CD4-positive, alpha-beta T cell treated with Interleukin-6 for 4 hours (primary cell): Measurements from ENCODE around the gene ASIC2.

ENCODE experiments used
- DNase-seq: peaks from one replicate; pipeline ENCODE4 v3.0.0-alpha.2; 2020; ENCODE audit warnings: mixed read lengths

ASIC2 gene

DNA sequence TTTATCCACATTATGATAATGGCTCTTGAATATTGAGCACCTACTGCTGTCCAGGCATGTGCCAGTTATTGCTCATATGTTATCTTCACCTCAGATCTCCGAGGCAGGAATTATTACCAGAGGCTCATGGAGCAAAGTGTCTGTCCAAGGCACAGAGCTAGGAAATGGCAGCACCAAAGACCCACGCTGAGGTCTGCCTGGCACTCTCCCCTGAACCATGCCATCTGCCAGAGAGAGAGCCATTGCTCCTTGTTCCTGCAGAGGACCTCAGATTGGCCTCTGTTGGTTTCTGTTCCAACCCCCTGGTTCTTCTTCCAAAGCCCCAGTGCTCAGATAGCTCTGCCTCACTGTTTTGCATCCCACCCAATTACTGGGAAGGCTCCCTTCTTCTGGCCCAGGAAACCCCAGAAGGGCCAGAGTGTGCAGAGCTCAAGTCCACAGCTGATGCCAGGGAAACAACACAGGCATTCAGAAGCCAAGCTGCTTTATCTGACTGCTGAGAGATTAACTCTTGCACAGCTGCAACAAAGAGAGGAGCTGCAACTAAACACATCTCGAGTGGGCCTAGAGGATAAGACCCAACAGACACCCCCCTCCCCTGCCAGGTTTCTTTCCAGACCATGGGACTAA lies 5.9 kb downstream of the ASIC2 start:
- no peak for DNase-seq

DNA sequence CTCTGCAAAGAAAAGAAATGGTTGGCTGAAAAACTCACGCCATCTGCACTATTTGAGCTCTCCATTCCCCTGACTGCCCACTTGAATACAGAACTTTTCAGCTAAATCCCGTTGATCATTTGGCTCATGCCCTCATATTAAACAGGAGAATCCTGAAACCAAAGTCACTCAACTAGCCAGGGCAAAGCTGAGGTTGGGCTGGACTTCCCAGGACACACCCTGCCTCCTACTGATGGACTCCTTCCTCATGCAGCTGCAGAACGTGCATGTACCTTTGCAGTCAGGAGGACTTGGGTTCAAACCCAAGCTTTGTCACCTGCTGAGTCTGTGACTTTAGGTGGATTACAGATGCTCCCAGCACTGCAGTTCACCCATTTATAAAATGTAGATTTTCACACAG lies 7.7 kb downstream of the ASIC2 start:
- DNase-seq: no peak

GRCh38 chr17:33284022-33284421 lies 9.1 kb downstream of the ASIC2 start:
- no peak for DNase-seq

DNA sequence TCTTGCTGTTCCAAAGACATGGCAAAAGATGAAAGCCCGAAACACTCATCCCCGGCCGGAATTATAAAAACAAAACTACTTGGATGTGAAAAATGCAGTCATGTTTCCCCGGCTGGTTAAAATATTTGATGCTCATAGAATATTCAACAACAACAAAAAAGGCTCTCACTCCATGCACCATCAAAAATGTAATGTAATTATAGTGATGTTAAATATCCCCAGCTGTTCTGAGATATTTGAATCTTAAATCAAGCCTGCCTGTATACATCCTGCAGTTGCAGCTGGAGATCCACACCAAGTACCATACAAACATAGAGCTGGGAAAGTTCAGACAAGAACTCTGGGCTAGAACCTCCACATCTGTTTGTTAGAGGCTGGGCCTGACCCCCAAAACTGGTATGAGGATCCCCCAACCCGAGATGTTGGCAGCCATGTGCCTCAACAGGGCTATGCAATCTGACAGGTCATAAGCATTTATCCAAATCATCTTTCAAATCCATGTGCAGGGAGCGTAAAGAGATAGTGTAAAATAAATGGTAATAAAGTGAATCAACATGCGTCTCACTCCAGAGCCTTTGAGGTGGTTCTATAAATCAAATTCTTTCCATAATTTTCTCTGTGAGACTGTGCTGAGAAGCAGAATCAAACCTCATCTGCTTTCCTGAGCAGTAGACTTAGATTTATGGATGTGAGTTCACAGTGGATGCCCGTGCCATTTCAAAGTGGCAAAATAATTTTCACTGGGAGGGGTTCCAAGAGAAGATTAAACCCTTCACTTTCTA lies 12.7 kb downstream of the ASIC2 start:
- no peak for DNase-seq

DNA sequence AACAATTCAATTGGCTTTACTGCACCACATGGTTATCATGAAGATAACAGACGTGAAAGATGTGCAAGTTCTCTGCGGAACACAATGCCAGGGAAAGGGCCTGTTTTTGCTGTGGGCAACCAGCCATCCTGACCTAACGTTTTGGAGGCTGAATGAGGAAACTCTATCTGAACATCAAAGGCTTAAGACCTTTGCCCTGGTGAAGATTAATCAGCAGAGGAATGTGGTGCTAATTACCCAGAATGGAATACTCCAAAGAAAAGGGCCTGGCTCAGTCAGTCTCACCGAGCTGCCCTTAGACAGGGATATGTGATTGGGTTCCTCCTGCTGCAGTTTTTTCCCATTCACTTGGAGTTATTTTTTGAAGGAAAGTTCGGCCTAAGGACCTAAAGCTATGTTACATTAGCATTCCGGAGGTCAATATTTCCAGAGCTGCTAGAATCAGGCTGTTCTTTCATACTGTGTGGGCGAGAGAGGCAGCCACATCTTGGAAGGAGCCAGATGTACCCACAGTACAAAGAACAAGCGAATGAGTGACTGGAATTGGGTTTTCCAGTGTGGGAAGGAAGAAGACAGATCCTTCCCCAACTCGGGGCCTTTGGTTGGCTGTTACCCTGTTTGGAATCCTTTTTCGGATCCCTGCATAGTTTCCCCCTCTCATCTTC lies 15.5 kb downstream of the ASIC2 start:
- no peak for DNase-seq

DNA sequence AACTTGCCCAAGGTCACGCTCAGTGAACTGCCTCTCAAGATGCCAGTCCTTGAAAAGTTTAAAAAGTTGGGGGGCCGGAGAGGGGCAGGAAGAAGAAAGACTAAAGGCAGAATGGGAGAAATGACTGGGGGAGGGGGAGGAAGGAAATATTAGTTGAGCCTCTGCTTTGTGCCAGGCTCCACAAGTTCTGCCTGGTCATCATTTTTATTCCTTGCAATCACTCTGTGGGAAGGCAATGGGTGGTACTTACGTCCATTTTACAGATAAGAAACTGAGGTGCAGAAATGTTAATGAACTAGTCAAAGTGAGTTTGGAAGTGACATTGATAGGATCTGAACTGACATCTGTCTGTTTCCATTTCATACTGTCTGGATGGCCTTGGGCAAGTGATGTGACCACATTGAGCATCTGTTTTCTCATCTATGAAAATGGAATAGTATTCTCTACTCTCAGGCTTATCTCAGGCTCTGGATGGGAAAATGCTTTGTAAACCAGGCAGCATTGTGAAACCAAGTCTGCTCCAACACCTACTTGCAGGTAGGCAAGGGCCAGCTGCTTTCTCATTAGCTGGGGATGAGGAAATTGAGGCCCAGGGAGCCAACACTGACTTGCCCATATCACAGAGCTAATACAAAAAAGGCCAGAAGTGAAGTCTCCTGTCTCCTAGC lies 19.2 kb downstream of the ASIC2 start:
- DNase-seq: no peak

GRCh38 chr17:33273271-33273670 lies 19.8 kb downstream of the ASIC2 start:
- no peak for DNase-seq

- DNase-seq: no peak
These were observed 20.7 kb downstream of the ASIC2 start for GRCh38 chr17:33272438-33272837.

- no peak for DNase-seq
These were observed 23.6 kb downstream of the ASIC2 start for GRCh38 chr17:33269337-33270060.

DNA sequence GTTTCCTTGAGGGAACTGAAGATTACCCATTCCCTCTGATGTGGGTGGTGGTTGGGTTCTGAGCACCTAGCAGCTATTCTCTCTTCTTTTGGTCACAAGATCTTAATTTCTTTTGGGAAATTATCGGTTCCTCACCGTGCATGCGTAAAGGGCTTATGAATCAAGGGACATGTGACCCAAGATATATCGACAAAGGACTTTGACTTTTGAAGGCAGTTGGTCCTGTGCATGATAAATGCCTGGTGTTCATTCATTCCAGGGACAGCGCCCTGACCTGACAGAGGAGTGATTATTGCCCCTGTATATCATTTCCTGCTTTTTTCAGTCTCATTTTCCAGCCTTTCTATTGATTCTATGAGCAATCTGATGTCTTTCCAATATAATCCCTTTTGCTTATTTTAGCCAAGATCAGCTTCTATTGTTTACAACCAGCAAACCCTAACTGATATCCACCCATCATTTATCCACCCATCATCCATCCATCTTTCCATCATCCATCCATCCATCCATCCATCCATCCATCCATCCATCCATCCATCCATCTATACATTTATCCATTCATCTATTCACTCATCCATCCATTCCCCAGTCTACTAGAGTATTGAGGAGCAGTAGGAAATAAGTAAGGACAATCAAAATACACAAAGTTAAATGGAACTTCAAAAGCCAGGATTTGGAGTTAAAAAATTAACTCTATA lies 25.1 kb downstream of the ASIC2 start:
- DNase-seq: no peak

GRCh38 chr17:33267271-33267790 lies 25.8 kb downstream of the ASIC2 start:
- no peak for DNase-seq

DNA sequence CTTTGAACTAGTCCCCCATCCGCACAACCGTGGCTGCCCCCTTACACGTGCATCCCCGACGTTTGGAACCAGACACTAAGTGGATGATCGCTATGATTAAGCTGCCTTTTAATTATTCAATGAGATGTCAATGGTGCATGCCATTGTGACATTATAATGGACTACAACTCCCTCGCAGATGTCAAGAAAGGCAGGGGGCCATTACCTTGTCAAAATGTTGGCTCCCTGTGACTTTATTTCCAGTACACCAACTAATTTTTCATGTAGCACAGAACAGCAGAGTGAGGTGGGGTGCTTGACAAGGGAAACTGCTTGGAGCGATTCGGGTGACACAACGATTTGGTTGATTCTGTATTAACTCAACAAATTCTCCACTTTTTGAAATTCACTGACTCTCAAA lies 26.5 kb downstream of the ASIC2 start:
- DNase-seq: no peak

- DNase-seq: no peak
These were observed 27.0 kb downstream of the ASIC2 start for GRCh38 chr17:33266116-33266515.

GRCh38 chr17:33263396-33263795 lies 29.7 kb downstream of the ASIC2 start:
- no peak for DNase-seq

GRCh38 chr17:33262266-33263123 lies 30.6 kb downstream of the ASIC2 start:
- no peak for DNase-seq

DNA sequence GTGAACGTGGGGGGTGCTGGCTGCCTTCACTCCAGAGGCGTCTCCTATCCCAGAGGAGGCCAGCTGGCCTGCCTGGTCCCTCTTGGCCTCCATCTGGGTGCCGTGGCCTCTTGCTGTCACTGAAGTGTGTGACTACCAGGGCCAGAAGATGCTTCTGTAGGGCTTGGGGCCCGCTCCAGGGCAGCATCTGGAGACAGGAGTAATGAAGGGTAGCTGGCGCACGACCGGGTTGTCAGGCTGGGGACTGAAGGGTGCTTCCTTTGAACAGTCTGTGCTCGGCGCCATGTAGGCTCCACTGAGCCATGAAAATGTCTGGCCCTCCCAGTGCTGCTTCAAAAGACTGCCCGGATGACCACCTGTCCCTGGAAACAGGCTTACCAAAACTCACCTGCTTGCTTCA lies 31.3 kb downstream of the ASIC2 start:
- DNase-seq: no peak

DNA sequence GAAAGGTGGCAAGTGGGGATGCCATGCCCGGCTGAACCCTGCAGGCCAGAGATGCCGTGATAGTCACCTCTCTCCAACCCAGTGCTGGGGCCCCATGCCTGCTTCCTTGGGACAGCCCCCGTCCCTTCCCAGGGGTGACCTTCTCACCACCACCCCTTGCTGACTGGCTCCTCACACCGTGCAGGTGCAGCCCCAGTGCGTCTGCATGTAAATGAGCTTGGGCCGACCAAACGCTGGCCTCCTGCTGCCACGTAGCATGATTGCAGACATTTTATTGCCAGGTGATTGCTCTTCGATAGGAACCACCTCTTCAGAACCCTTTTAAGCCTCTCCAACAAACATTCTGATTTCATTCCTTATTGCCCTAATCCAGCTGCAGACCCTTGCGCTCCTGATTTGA lies 32.5 kb downstream of the ASIC2 start:
- no peak for DNase-seq

GRCh38 chr17:33258296-33258695 lies 34.8 kb downstream of the ASIC2 start:
- DNase-seq: no peak

GRCh38 chr17:33245183-33245582 lies 47.9 kb downstream of the ASIC2 start:
- no peak for DNase-seq

DNA sequence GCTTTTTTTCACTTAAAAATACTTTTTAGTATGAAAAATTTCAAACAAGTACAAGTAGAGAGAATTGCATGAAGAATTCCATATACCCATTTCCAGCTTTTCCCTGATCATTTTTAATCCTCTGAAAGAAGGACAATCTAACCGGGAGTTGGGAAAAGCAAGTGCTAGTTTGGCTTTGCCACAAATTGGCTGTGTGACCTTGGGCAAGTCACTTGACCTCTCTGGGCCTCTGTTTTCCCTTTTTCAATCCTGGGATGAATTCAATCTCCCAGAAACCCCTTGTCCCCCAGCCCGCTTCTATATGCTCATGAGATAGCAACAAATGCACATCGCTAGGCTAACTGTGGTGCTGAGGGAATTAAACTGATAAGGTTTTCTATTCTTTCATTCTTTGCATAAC lies 49.4 kb downstream of the ASIC2 start:
- DNase-seq: no peak
